SU-DHL-6 (cell line): ENCODE measurements around the gene GRAP.
A peak's percentile ranks its signal among the peaks of the same experiment; 100 is the strongest.
"Not testable (repeated sequence)": the region's sequence is repeated elsewhere in the genome, so short reads cannot be mapped to it uniquely, and the experiment has no call there.

Experiments
- H2AFZ ChIP-seq: fragments of 200-600 bp; sonication (generic); 2 replicates; pipeline ENCODE4 v1.6.1; 2014; ENCODE audit warnings: low read depth, mild to moderate bottlenecking, moderate library complexity, mixed read lengths, antibody characterized with exemption, low read length; ENCODE audit not compliant: severe bottlenecking
- H3F3A ChIP-seq: fragments of 200-600 bp; shearing (Covaris generic); 2 replicates; pipeline ENCODE4 v1.6.0; 2016; ENCODE audit warnings: antibody characterized with exemption, mild to moderate bottlenecking; ENCODE audit not compliant: insufficient read depth
- H3K27ac ChIP-seq: fragments of 200-600 bp; sonication (generic); 2 replicates; pipeline ENCODE4 v1.5.1; 2016; ENCODE audit warnings: low read depth, mild to moderate bottlenecking, low read length, moderate library complexity, mixed read lengths
- H3K27me3 ChIP-seq: fragments of 200-600 bp; sonication (generic), shearing (Covaris generic); 2 replicates; pipeline ENCODE4 v1.6.0; 2014; ENCODE audit warnings: mild to moderate bottlenecking, low read length
- H3K36me3 ChIP-seq: fragments of 200-600 bp; sonication (generic); 2 replicates; pipeline ENCODE4 v1.6.1; 2014; ENCODE audit warnings: mild to moderate bottlenecking, low read length, mixed read lengths
- H3K4me2 ChIP-seq: fragments of 300-600, 200-600 bp; shearing (Covaris generic), sonication (generic); 2 replicates; pipeline ENCODE4 v1.6.0; 2014; ENCODE audit warnings: low read length, low read depth, mild to moderate bottlenecking; ENCODE audit not compliant: poor library complexity, severe bottlenecking
- H3K4me3 ChIP-seq: fragments of 200-600 bp; sonication (generic); 2 replicates; pipeline ENCODE4 v1.5.1; 2014; ENCODE audit warnings: antibody characterized with exemption, low read length, mild to moderate bottlenecking, mixed read lengths; ENCODE audit not compliant: insufficient read depth, poor library complexity, severe bottlenecking
- H3K79me2 ChIP-seq: fragments of 200-600 bp; sonication (generic); 2 replicates; pipeline ENCODE4 v1.6.1; 2014; ENCODE audit warnings: mild to moderate bottlenecking, low read length, moderate library complexity; ENCODE audit not compliant: insufficient read depth
- H3K9ac ChIP-seq: fragments of 200-600 bp; sonication (generic); 2 replicates; pipeline ENCODE4 v1.7.0; 2014; ENCODE audit warnings: mild to moderate bottlenecking, low read length
- H3K9me2 ChIP-seq: fragments of 200-600 bp; sonication (generic); replicated peaks from 2 replicates; pipeline ENCODE4 v1.6.1; 2014; ENCODE audit warnings: low read length; ENCODE audit not compliant: insufficient read depth
- H3K9me3 ChIP-seq: fragments of 200-600 bp; sonication (generic); 2 replicates; pipeline ENCODE4 v1.6.1; 2014; ENCODE audit warnings: low read length, mixed read lengths; ENCODE audit not compliant: insufficient read depth
- H4K20me1 ChIP-seq: fragments of 200-600 bp; sonication (generic); 2 replicates; pipeline ENCODE4 v1.6.1; 2014; ENCODE audit warnings: low read depth, mild to moderate bottlenecking, antibody characterized with exemption, low read length, moderate library complexity, mixed read lengths

GRAP gene

GRCh38 chr17:19038007-19038406 lies 8.8 kb downstream of the GRAP start:
- not testable (repeated sequence) for H3F3A ChIP-seq, H2AFZ ChIP-seq, H3K9me2 ChIP-seq, H3K4me2 ChIP-seq, H4K20me1 ChIP-seq, H3K9me3 ChIP-seq, H3K9ac ChIP-seq, H3K4me3 ChIP-seq, H3K27ac ChIP-seq, H3K27me3 ChIP-seq, H3K36me3 ChIP-seq, H3K79me2 ChIP-seq

GRCh38 chr17:19037547-19037946 lies 9.2 kb downstream of the GRAP start:
- not testable (repeated sequence) for H3K4me2 ChIP-seq, H3K27me3 ChIP-seq, H3K9me2 ChIP-seq, H3K4me3 ChIP-seq, H3K36me3 ChIP-seq, H4K20me1 ChIP-seq, H3K9ac ChIP-seq, H3K9me3 ChIP-seq, H2AFZ ChIP-seq, H3F3A ChIP-seq, H3K79me2 ChIP-seq
- peak overlapping the region; percentile 83 for H3K27ac ChIP-seq

- H3K9me2 ChIP-seq, H3K9ac ChIP-seq, H3K9me3 ChIP-seq, H3K27me3 ChIP-seq, H3F3A ChIP-seq, H4K20me1 ChIP-seq, H3K4me3 ChIP-seq, H3K4me2 ChIP-seq, H3K36me3 ChIP-seq, H3K27ac ChIP-seq, H2AFZ ChIP-seq, H3K79me2 ChIP-seq: not testable (repeated sequence)
Measured at GRCh38 chr17:19036186-19036585, 10.6 kb downstream of the GRAP start.

GRCh38 chr17:19032377-19032988 lies 14.3 kb downstream of the GRAP start:
- not testable (repeated sequence) for H3K27me3 ChIP-seq, H2AFZ ChIP-seq, H3K4me3 ChIP-seq, H4K20me1 ChIP-seq, H3K27ac ChIP-seq, H3F3A ChIP-seq, H3K9me3 ChIP-seq, H3K4me2 ChIP-seq, H3K9me2 ChIP-seq, H3K36me3 ChIP-seq, H3K79me2 ChIP-seq, H3K9ac ChIP-seq

DNA sequence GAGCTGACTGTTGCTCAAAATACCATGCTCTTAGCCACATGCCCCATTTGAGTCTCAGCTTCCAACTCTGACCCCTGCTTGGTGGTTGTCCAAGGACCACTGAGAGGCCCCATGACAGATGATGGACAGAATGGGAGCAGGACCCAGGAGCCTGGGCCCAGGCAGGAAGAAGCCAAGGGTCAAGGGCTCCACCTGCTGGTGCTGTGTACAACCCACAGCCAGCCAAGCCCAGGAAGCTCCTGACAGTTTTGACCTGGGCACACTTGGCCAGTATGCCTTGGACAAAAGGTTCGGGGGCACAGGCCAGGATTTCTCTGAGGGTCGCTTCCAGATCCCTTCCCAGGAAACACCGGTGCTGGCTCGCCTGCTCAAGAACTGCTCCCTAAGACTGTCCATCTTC lies 15.0 kb downstream of the GRAP start:
- not testable (repeated sequence) for H3K9me2 ChIP-seq, H3K36me3 ChIP-seq, H3K4me3 ChIP-seq, H3K9ac ChIP-seq, H3K4me2 ChIP-seq, H3K9me3 ChIP-seq, H3K79me2 ChIP-seq, H3K27me3 ChIP-seq, H4K20me1 ChIP-seq, H2AFZ ChIP-seq, H3F3A ChIP-seq, H3K27ac ChIP-seq

DNA sequence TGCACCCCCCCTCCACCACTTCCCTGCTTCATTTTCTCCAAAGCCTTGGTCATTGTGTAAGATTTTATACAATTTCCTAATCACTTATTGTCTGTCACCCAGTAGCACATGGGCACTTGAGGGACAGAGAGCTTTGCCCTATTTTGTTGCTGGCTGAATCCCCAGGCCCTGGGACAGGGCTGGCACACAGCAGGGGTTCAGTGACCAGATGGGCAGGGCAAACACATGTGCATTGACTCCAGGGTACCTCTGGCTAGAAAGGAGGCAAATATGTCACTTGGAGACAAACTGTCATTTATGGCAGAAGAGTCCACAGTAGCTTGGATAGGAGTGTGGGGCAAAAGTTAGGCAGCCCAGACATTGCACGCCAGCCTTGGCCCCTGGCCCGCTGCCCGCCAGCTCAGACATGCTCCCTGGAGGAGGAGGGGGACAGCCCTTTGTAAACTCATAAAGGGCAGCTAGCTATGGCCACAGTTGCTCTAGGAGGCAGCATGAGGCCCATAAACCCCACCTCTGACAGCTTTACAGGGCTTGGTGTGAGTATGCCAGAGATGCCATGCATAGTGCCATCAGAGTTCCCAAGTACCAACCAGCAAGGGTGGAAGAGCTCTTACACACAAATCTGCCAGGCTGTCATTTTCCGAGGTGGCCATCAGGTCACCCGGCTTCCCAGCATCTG lies 15.8 kb downstream of the GRAP start:
- not testable (repeated sequence) for H2AFZ ChIP-seq, H3K9me2 ChIP-seq, H3K79me2 ChIP-seq, H3K9ac ChIP-seq, H3K4me3 ChIP-seq, H3K9me3 ChIP-seq, H4K20me1 ChIP-seq, H3K27ac ChIP-seq, H3K36me3 ChIP-seq, H3F3A ChIP-seq, H3K27me3 ChIP-seq, H3K4me2 ChIP-seq

GRCh38 chr17:19029740-19030139 lies 17.0 kb downstream of the GRAP start:
- H3K4me2 ChIP-seq, H3K27me3 ChIP-seq, H3K79me2 ChIP-seq, H3K36me3 ChIP-seq, H2AFZ ChIP-seq, H3K27ac ChIP-seq, H3K4me3 ChIP-seq, H3F3A ChIP-seq, H3K9me3 ChIP-seq, H3K9me2 ChIP-seq, H3K9ac ChIP-seq, H4K20me1 ChIP-seq: not testable (repeated sequence)

- not testable (repeated sequence) for H3K9ac ChIP-seq, H3K9me3 ChIP-seq, H3K36me3 ChIP-seq, H3K4me3 ChIP-seq, H2AFZ ChIP-seq, H3K9me2 ChIP-seq, H3K4me2 ChIP-seq, H3F3A ChIP-seq, H3K27ac ChIP-seq, H3K79me2 ChIP-seq, H4K20me1 ChIP-seq, H3K27me3 ChIP-seq
Measured at GRCh38 chr17:19028671-19029070, 18.1 kb downstream of the GRAP start.
